Measurements from ENCODE around the gene RERE.

DNA sequence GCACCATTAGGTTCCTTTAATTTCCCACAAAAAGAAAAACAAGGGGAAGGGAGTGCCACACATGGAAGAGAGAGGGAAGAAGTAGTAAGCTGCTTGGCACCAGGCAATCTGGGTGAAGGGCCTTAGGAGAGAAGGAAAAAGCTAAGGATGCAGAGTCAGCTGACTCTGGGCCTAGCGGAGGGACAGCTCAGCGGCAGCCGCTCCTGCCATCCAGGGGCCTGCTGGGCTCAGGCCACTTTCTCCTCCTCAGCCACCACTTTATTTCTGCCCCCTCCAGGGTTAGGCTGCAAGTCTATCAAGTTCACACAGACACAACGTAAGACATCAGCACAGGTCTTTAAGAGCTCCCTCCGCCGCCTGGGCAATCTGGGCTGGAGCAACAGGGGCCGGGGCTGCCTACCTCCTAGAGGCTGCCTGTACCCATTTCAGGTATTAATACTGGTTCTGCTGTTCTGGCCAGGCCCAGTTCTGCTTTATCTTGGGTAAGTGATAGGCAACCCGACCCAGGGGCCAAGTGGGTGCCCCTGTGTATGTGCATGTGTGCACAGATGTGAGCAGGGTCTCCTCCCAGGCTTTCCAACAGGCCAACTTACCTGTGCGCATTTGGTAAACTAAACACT lies 446.0 kb downstream of the RERE start:
- TF ChIP-seq, protein P1, sequence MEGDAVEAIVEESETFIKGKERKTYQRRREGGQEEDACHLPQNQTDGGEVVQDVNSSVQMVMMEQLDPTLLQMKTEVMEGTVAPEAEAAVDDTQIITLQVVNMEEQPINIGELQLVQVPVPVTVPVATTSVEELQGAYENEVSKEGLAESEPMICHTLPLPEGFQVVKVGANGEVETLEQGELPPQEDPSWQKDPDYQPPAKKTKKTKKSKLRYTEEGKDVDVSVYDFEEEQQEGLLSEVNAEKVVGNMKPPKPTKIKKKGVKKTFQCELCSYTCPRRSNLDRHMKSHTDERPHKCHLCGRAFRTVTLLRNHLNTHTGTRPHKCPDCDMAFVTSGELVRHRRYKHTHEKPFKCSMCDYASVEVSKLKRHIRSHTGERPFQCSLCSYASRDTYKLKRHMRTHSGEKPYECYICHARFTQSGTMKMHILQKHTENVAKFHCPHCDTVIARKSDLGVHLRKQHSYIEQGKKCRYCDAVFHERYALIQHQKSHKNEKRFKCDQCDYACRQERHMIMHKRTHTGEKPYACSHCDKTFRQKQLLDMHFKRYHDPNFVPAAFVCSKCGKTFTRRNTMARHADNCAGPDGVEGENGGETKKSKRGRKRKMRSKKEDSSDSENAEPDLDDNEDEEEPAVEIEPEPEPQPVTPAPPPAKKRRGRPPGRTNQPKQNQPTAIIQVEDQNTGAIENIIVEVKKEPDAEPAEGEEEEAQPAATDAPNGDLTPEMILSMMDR (IDR thresholded peaks at IDR 0.05; ENCODE audit: low read depth, low read length, poor library complexity, severe bottlenecking), result no peak
- TF ChIP-seq EZH2phosphoT487 (IDR thresholded peaks at IDR 0.05; ENCODE audit: borderline replicate concordance, low read length), result no peak
